ENCODE data around the gene CDC42BPG. TPM values are rescaled to one million over a fixed set of nuclear protein-coding genes. Genes with fewer than 3 reads are reported as not detected.

Gene CDC42BPG
- total RNA-seq, 1 experiment from 2014 or later, result 24.9 TPM

- Histone ChIP-seq H3K79me2 (ENCODE audit: insufficient read depth, low read length) (no peaks in the 10 kb centered on the region), H3K9me3 (ENCODE audit: control insufficient read depth, low read depth, low read length) (no peaks in the 10 kb centered on the region), H3K18ac (ENCODE audit: insufficient read length, low read depth, low read length) (no peak overlapping the region), H4K91ac (ENCODE audit: insufficient read length, low read depth, low read length) (no peak overlapping the region), H4K5ac (ENCODE audit: insufficient read length, low read depth, low read length) (no peak overlapping the region), H3K27me3 (ENCODE audit: insufficient read depth, low read length) (no peaks in the 10 kb centered on the region), H3K4ac (ENCODE audit: low read depth, low read length) (no peak overlapping the region), H3K56ac (ENCODE audit: insufficient read length, low read depth, low read length) (no peak overlapping the region), H3K23ac (ENCODE audit: insufficient read length, low read depth, low read length) (no peak overlapping the region), H3K14ac (ENCODE audit: insufficient read depth, low read length) (no peak overlapping the region; the same call in 1 of the 2 replicates), H3K23me2 (ENCODE audit: insufficient read length, low read depth, low read length, poor library complexity, severe bottlenecking) (no peaks in the 10 kb centered on the region), H3K4me2 (ENCODE audit: insufficient read depth, insufficient read length, low read length) (no peak overlapping the region), H2BK12ac (ENCODE audit: insufficient read length, low read depth, low read length) (no peak overlapping the region), H4K8ac (replicated peaks; ENCODE audit: insufficient read length, low read depth, low read length) (no peak overlapping the region), H2AFZ (ENCODE audit: low read length) (no peak overlapping the region), H3K79me1 (ENCODE audit: insufficient read depth, low read depth, low read length, poor library complexity, severe bottlenecking) (no peaks in the 10 kb centered on the region), H2BK15ac (ENCODE audit: low read depth, low read length) (no peak overlapping the region), H4K20me1 (ENCODE audit: control insufficient read depth, insufficient read depth, insufficient read length) (no peaks in the 10 kb centered on the region), H3K9ac (ENCODE audit: extremely low read depth, insufficient read length, low read length) (no peak overlapping the region), H3K27ac (ENCODE audit: insufficient read length, low read depth, low read length) (no peak overlapping the region), H2BK5ac (ENCODE audit: insufficient read length, low read length) (no peak overlapping the region), H2BK120ac (ENCODE audit: low read depth, low read length, poor library complexity, severe bottlenecking) (no peak overlapping the region), H3K4me1 (ENCODE audit: insufficient read depth, low read length) (no peaks in the 10 kb centered on the region; the same call in 1 of the 2 replicates), H2BK20ac (ENCODE audit: low read depth, low read length, poor library complexity, severe bottlenecking) (no peak overlapping the region), H3T11ph (ENCODE audit: low read length) (no peak overlapping the region), H2AK5ac (ENCODE audit: insufficient read length, low read length) (no peak overlapping the region)
- Mint-ChIP-seq H3K27ac (0 out of 7 replicates have a peak overlapping the region, but pooled peaks of 1 of the 3 experiments have one; percentile 61), H3K27me3 (ENCODE audit: low read depth) (no peaks in the 10 kb centered on the region), H3K4me3 (no peak overlapping the region), H3K9me3 (no peaks in the 10 kb centered on the region), H3K4me1 (peaks cover 15 to 24% of the 10 kb centered on the region in 2 experiments), H3K36me3 (ENCODE audit: insufficient read depth in 1 of 3, low read depth in 3 of 3) (peaks cover 0 to 2% (median 0%) of the 10 kb centered on the region in 3 experiments; a peak in 2 of 7 replicates)
- DNase-seq, result no peak
- TF ChIP-seq CTCF (conservative IDR thresholded peaks at IDR 0.05), result no peak; the same call in 2 of the 3 replicates
- no CpG with 5 or more reads among the region's 6 CpGs for WGBS (ENCODE audit: extremely low coverage, insufficient read length, low lambda C conversion rate)
Measured at GRCh38 chr11:64861227-64861975, 16.9 kb upstream of the CDC42BPG start.
